Esophagus muscularis mucosa (tissue), 3 donors: Measurements from ENCODE around the gene SEMA3D.

ENCODE experiments used
- CTCF ChIP-seq, 3 experiments: fragments of 200-600 bp in 2 of 3; fragments of 450-650 bp in 1 of 3; sonication (generic) in 2 of 3; IDR thresholded peaks; one replicate each; pipeline ENCODE4 v1.5.1; 2017 to 2019; ENCODE audit warnings: antibody characterized with exemption in 3 of 3, mild to moderate bottlenecking in 2 of 3, moderate library complexity in 1 of 3
- POLR2A ChIP-seq: fragments of 450-650 bp; IDR thresholded peaks from one replicate; pipeline ENCODE4 v1.6.1; 2017; ENCODE audit warnings: antibody characterized with exemption, moderate library complexity, mild to moderate bottlenecking, low read depth

- TF ChIP-seq POLR2A: no peak
- peak; percentile 65 to 77 (median 67) for TF ChIP-seq CTCF (IDR thresholded peaks at IDR 0.05)
These were observed 165.7 kb downstream of the SEMA3D start for GRCh38 chr7:85021101-85021704.
